OCI-LY1 (cell line): Measurements from ENCODE around the gene C16orf54.
"Not testable (repeated sequence)": the region's sequence is repeated elsewhere in the genome, so short reads cannot be mapped to it uniquely, and the experiment has no call there.

Experiments used
- H2AFZ ChIP-seq: fragments of 200-600 bp; sonication (generic), shearing (Covaris generic); 2 replicates; pipeline ENCODE4 v1.6.0; 2014; ENCODE audit warnings: antibody characterized with exemption, mild to moderate bottlenecking, low read length
- H3F3A ChIP-seq: fragments of 200-600 bp; sonication (generic), shearing (Covaris generic); 2 replicates; pipeline ENCODE4 v1.6.0; 2014; ENCODE audit warnings: mild to moderate bottlenecking, antibody characterized with exemption, low read length, moderate library complexity; ENCODE audit not compliant: insufficient read depth
- H3K27ac ChIP-seq: fragments of 200-600 bp; sonication (generic); 2 replicates; pipeline ENCODE4 v1.5.1; 2014; ENCODE audit warnings: low read length, mixed run types, mild to moderate bottlenecking, low read depth; ENCODE audit not compliant: poor library complexity, severe bottlenecking
- H3K27me3 ChIP-seq: fragments of 200-600 bp; sonication (generic); 2 replicates; pipeline ENCODE4 v1.6.0; 2014; ENCODE audit warnings: antibody characterized with exemption, mild to moderate bottlenecking, low read length, moderate library complexity; ENCODE audit not compliant: insufficient read depth
- H3K36me3 ChIP-seq: fragments of 200-600 bp; sonication (generic); 2 replicates; pipeline ENCODE4 v1.6.1; 2014; ENCODE audit warnings: mild to moderate bottlenecking, antibody characterized with exemption, low read length, moderate library complexity, mixed read lengths; ENCODE audit not compliant: insufficient read depth
- H3K4me1 ChIP-seq: fragments of 200-600 bp; sonication (generic); 2 replicates; pipeline ENCODE4 v1.5.1; 2014; ENCODE audit warnings: mild to moderate bottlenecking, low read length, moderate library complexity; ENCODE audit not compliant: insufficient read depth, severe bottlenecking
- H3K4me2 ChIP-seq: fragments of 200-600 bp; sonication (generic), shearing (Covaris generic); 2 replicates; pipeline ENCODE4 v1.6.1; 2014; ENCODE audit warnings: low read length
- H3K4me3 ChIP-seq: fragments of 200-600 bp; sonication (generic); 2 replicates; pipeline ENCODE4 v1.5.1; 2014; ENCODE audit warnings: low read length, low read depth, mild to moderate bottlenecking, mixed read lengths; ENCODE audit not compliant: poor library complexity, severe bottlenecking
- H3K79me2 ChIP-seq: fragments of 200-600 bp; shearing (Covaris generic); 2 replicates; pipeline ENCODE4 v1.6.1; 2016; ENCODE audit warnings: mixed run types, low read length, mixed read lengths; ENCODE audit not compliant: insufficient read depth
- H3K9ac ChIP-seq: fragments of 200-600 bp; sonication (generic), shearing (Covaris generic); 2 replicates; pipeline ENCODE4 v1.6.1; 2014; ENCODE audit warnings: mild to moderate bottlenecking, low read length, mixed read lengths
- H3K9me2 ChIP-seq: fragments of 200-600 bp; sonication (generic), shearing (Covaris generic); 2 replicates; pipeline ENCODE4 v1.6.1; 2014; ENCODE audit warnings: low read depth, mild to moderate bottlenecking, low read length, mixed read lengths
- H3K9me3 ChIP-seq: fragments of 200-600 bp; shearing (Covaris generic); 2 replicates; pipeline ENCODE4 v1.6.1; 2014; ENCODE audit warnings: low read length, mixed read lengths
- H4K20me1 ChIP-seq: fragments of 200-600 bp; sonication (generic), shearing (Covaris generic); 2 replicates; pipeline ENCODE4 v1.6.0; 2016; ENCODE audit warnings: mild to moderate bottlenecking, low read length; ENCODE audit not compliant: insufficient read depth
- EZH2 ChIP-seq: fragments of 200-600 bp; sonication (generic), shearing (Covaris generic); IDR thresholded peaks from 2 replicates; pipeline ENCODE4 v1.8.0; 2017; ENCODE audit warnings: borderline replicate concordance, mixed run types, mild to moderate bottlenecking, antibody characterized with exemption, low read length, moderate library complexity, mixed read lengths
- TF ChIP-seq, protein P1 (sequence below): fragments of 200-600 bp; sonication (generic), shearing (Covaris generic); IDR thresholded peaks from 2 replicates; pipeline ENCODE4 v1.5.1; 2017; ENCODE audit warnings: mild to moderate bottlenecking, antibody characterized with exemption, low read length, moderate library complexity, mixed read lengths

The C16orf54 gene

DNA sequence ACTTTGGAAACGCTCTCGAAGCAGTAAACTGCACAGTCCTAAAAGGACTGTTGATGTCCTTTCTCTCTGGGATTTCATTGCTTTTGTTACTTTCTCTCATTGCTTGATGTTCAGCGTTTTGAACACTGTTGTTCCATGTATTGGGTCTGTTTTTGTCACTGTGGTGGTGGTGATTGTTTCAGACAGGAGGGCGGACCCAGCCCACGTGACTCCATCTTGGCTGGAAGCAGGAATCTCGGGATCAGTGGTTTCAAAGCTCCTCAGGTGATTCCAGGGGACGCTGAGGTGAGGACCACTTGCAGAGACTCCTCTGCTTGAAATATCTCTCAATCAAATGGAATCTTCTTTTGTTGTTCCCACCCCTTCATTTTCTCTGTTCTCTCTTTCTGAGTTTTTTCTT lies 18.3 kb downstream of the C16orf54 start:
- peaks cover 7% of the 10 kb centered on the region; the same call in 1 of the 2 replicates for H3F3A ChIP-seq
- H3K9ac ChIP-seq, result no peak overlapping the region
- no peaks in the 10 kb centered on the region for H3K9me3 ChIP-seq
- no peak overlapping the region for H3K4me3 ChIP-seq
- H2AFZ ChIP-seq, result no peak overlapping the region
- no peaks in the 10 kb centered on the region for H3K27me3 ChIP-seq
- H3K79me2 ChIP-seq, result no peaks in the 10 kb centered on the region
- H3K4me1 ChIP-seq, result peaks cover 28% of the 10 kb centered on the region
- no peaks in the 10 kb centered on the region for H3K36me3 ChIP-seq
- TF ChIP-seq, protein P1, sequence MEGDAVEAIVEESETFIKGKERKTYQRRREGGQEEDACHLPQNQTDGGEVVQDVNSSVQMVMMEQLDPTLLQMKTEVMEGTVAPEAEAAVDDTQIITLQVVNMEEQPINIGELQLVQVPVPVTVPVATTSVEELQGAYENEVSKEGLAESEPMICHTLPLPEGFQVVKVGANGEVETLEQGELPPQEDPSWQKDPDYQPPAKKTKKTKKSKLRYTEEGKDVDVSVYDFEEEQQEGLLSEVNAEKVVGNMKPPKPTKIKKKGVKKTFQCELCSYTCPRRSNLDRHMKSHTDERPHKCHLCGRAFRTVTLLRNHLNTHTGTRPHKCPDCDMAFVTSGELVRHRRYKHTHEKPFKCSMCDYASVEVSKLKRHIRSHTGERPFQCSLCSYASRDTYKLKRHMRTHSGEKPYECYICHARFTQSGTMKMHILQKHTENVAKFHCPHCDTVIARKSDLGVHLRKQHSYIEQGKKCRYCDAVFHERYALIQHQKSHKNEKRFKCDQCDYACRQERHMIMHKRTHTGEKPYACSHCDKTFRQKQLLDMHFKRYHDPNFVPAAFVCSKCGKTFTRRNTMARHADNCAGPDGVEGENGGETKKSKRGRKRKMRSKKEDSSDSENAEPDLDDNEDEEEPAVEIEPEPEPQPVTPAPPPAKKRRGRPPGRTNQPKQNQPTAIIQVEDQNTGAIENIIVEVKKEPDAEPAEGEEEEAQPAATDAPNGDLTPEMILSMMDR, result no peak
- no peak for TF ChIP-seq EZH2
- H4K20me1 ChIP-seq, result no peaks in the 10 kb centered on the region
- no peaks in the 10 kb centered on the region for H3K9me2 ChIP-seq
- no peak overlapping the region for H3K4me2 ChIP-seq
- peak overlapping the region; percentile 35 for H3K27ac ChIP-seq

DNA sequence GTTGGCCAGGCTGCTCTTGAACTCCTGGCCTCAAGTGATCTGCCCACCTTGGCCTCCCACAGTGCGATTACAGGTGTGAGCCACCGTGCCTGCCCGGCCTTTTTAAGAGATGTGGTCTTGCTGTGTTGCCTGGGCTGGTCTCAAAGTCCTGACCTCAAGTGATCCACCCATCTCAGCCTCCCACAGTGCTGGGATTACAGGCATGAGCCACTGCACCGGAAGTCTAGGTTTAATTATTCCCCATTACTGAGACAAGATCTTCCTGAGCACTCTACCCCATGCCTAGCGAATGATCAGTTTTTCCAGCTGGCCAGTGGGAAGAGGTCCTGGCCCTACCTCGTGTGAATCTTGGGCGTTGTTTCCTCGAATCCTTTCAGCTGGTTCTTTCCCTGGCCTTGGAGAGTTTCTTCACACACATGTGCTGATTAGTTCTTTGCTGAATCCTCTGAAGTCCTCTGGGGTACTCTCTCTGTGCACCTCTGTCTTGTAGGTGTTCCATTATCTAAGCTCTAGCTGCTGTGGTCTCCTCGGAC lies 18.9 kb downstream of the C16orf54 start:
- Histone ChIP-seq H3K4me2 (no peak overlapping the region), H3K79me2 (no peaks in the 10 kb centered on the region), H3K27me3 (no peaks in the 10 kb centered on the region), H3K9me3 (no peaks in the 10 kb centered on the region), H3F3A (peaks cover 7% of the 10 kb centered on the region; the same call in 1 of the 2 replicates), H3K4me1 (peaks cover 27% of the 10 kb centered on the region), H3K27ac (peak overlapping the region; percentile 35), H3K36me3 (no peaks in the 10 kb centered on the region), H2AFZ (no peak overlapping the region), H3K9me2 (no peaks in the 10 kb centered on the region), H3K4me3 (no peak overlapping the region), H3K9ac (no peak overlapping the region), H4K20me1 (no peaks in the 10 kb centered on the region)
- TF ChIP-seq, protein P1, result no peak
- no peak for TF ChIP-seq EZH2

DNA sequence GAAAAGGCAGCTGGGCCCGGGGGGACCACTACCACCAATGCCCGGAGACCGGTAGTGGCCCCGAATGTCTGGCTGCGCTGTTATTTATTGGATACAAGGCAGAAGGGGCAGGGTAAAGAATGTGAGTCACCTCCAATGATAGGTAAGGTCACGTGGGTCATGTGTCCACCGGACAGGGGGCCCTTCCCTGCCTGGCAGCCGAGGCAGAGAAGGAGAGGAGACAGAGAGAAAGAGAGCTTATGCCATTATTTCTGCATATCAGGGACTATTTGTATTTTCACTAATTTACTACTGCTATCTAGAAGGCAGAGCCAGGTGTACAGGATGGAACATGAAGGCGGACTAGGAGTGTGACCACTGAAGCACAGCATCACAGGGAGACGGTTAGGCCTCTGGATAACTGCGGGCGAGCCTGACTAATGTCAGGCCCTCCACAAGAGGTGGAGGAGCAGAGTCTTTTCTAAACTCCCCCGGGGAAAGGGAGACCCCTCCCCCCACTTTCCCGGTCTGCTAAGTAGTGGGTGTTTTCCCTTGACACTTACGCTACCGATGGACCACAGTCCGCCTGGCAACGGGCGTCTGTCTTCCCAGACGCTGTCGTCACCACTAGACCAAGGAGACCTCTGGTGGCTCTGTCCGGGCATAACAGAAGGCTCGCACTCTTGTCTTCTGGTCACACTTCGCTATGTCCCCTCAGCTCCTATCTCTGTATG lies 24.5 kb downstream of the C16orf54 start:
- H4K20me1 ChIP-seq, H3K27ac ChIP-seq, H3K36me3 ChIP-seq, H3K27me3 ChIP-seq, H3F3A ChIP-seq, H2AFZ ChIP-seq, H3K79me2 ChIP-seq, H3K9me3 ChIP-seq, H3K4me3 ChIP-seq, H3K9ac ChIP-seq, H3K9me2 ChIP-seq: not testable (repeated sequence)
- TF ChIP-seq, protein P1, result peak; percentile 59
- Histone ChIP-seq H3K4me1 (peaks cover 18% of the 10 kb centered on the region), H3K4me2 (peak overlapping the region; percentile 49)
